BJ (cell line): Measurements from ENCODE around the gene ESRRB. TPM values are rescaled to one million over a fixed set of nuclear protein-coding genes. Genes with fewer than 3 reads are reported as not detected.

Experiments used
- CTCF ChIA-PET: fragments of 350-600 bp; formaldehyde crosslinking; extraction: SDS; loops from one replicate; lab custom pipeline; 2021; ENCODE audit warnings: antibody characterized with exemption, inconsistent platforms; lab: Yijun Ruan, JAX
- POLR2A ChIA-PET: fragments of 300-600 bp; sonication (Branson Sonifier 250); formaldehyde crosslinking; extraction: SDS; loops from one replicate; lab custom pipeline; 2021; ENCODE audit warnings: antibody characterized with exemption; lab: Charles Lee
- DNase-seq: peaks from one replicate; pipeline ENCODE4 v3.0.0-alpha.2; 2011; ENCODE audit warnings: low read depth
- H3K27me3 ChIP-seq: 2 replicates; pipeline ENCODE4 v1.6.0; 2011; ENCODE audit warnings: low read length; ENCODE audit not compliant: control insufficient read depth, insufficient read depth
- H3K36me3 ChIP-seq: 2 replicates; pipeline ENCODE4 v1.5.1; 2011; ENCODE audit warnings: low read length; ENCODE audit not compliant: control insufficient read depth, insufficient read depth
- H3K4me3 ChIP-seq: 2 replicates; pipeline ENCODE4 v1.5.1; 2011; ENCODE audit warnings: low read depth, mild to moderate bottlenecking, control low read depth, low read length
- CTCF ChIP-seq: IDR thresholded peaks from 2 replicates; pipeline ENCODE4 v1.5.1; 2011; ENCODE audit warnings: low read depth, mild to moderate bottlenecking, control low read depth, inconsistent platforms, low read length, moderate library complexity; ENCODE audit not compliant: insufficient read depth
- polyA minus RNA-seq: library from RNA; depleted of rRNA, polyadenylated mRNA; stranded (reverse); fragments of >200 nt; gene quantifications from 2 replicates; pipeline ENCODE4 v1.2.3, GENCODE V29; 2011; rRNA and poly(A)+ RNA removed
- polyA plus RNA-seq: library from polyadenylated mRNA; depleted of rRNA; stranded (reverse); fragments of >200 nt; gene quantifications from 2 replicates; pipeline ENCODE4 v1.2.3, GENCODE V29; 2011; rRNA removed

ESRRB gene
- polyA plus RNA-seq (not detected in 2 replicates), polyA minus RNA-seq (0.09 TPM in 1 of 2 replicates, not detected in the other)

- CTCF ChIA-PET = interaction anchor here (0.8 kb wide), 1 partner anchor 23 kb away, joined by 3 read pairs; no protein-coding TSS in a partner anchor
- no peak for TF ChIP-seq CTCF
- no peaks in the 10 kb centered on the region for H3K36me3 ChIP-seq
- no peak for DNase-seq
- peaks cover 52% of the 10 kb centered on the region for H3K27me3 ChIP-seq
- POLR2A ChIA-PET = no interaction called here
- H3K4me3 ChIP-seq = no peak within 1 kb of the TSS
Observed at GRCh38 chr14:76375947-76376404, at the start of gene ESRRB. Gene ESRRB (plus strand): TSS chr14:76376137. CDS start chr14:76376402, 265 bp downstream.

- POLR2A ChIA-PET = no interaction called here
- CTCF ChIA-PET = interaction anchor here (0.6 to 1.4 kb wide), 2 partner anchors 22 to 48 kb away, joined by 3 to 5 read pairs; no protein-coding TSS in a partner anchor
- H3K36me3 ChIP-seq = no peaks in the 10 kb centered on the region
Observed at GRCh38 chr14:76326918-76327689, 48.8 kb upstream of the ESRRB start.

GRCh38 chr14:76328457-76329137 lies 47.3 kb upstream of the ESRRB start:
- peaks cover 17% of the 10 kb centered on the region for H3K27me3 ChIP-seq
- ChIA-PET CTCF (no interaction called here), POLR2A (no interaction called here)
- H3K4me3 ChIP-seq = no peak overlapping the region
- no peak for DNase-seq
- no peaks in the 10 kb centered on the region for H3K36me3 ChIP-seq
- no peak for TF ChIP-seq CTCF

More at GRCh38 chr14:76326918-76327689, 48.8 kb upstream of the ESRRB start:
- Histone ChIP-seq H3K4me3 (no peak overlapping the region), H3K27me3 (peaks cover 17% of the 10 kb centered on the region)
- no peak for DNase-seq
- TF ChIP-seq CTCF = no peak

GRCh38 chr14:76329154-76329928 lies 46.6 kb upstream of the ESRRB start:
- H3K27me3 ChIP-seq = peaks cover 17% of the 10 kb centered on the region
- no peak for DNase-seq
- ChIA-PET POLR2A (no interaction called here), CTCF (no interaction called here)
- H3K4me3 ChIP-seq = no peak overlapping the region
- no peak for TF ChIP-seq CTCF
- no peaks in the 10 kb centered on the region for H3K36me3 ChIP-seq

- CTCF ChIA-PET = no interaction called here
- Histone ChIP-seq H3K27me3 (peaks cover 17% of the 10 kb centered on the region), H3K4me3 (no peak overlapping the region), H3K36me3 (no peaks in the 10 kb centered on the region)
- POLR2A ChIA-PET = no interaction called here
- TF ChIP-seq CTCF = no peak
- no peak for DNase-seq
Observed at GRCh38 chr14:76329951-76330350, 46.0 kb upstream of the ESRRB start.
